Skeletal muscle satellite cell (primary cell): ENCODE results near the gene PRR35.

Experiments
- H3K27me3 ChIP-seq: 2 replicates; pipeline ENCODE4 v1.7.0; 2013; ENCODE audit warnings: low read length; ENCODE audit not compliant: control insufficient read depth, insufficient read depth
- H3K36me3 ChIP-seq: 2 replicates; pipeline ENCODE4 v1.7.0; 2013; ENCODE audit warnings: mild to moderate bottlenecking, control low read depth, low read length; ENCODE audit not compliant: insufficient read depth
- H3K4me1 ChIP-seq: 2 replicates; pipeline ENCODE4 v1.7.0; 2013; ENCODE audit warnings: low read length; ENCODE audit not compliant: control insufficient read depth, insufficient read depth
- H3K4me2 ChIP-seq: 2 replicates; pipeline ENCODE4 v1.7.0; 2013; ENCODE audit warnings: mild to moderate bottlenecking, low read length
- H3K4me3 ChIP-seq: 2 replicates; pipeline ENCODE4 v1.7.0; 2013; ENCODE audit warnings: low read length
- H3K9ac ChIP-seq: 2 replicates; pipeline ENCODE4 v1.7.0; 2013; ENCODE audit warnings: mild to moderate bottlenecking, low read depth, low read length, moderate library complexity
- H3K9me3 ChIP-seq: replicated peaks from 2 replicates; pipeline ENCODE4 v1.7.0; 2013; ENCODE audit warnings: mild to moderate bottlenecking, control low read depth, low read length

PRR35 gene

DNA sequence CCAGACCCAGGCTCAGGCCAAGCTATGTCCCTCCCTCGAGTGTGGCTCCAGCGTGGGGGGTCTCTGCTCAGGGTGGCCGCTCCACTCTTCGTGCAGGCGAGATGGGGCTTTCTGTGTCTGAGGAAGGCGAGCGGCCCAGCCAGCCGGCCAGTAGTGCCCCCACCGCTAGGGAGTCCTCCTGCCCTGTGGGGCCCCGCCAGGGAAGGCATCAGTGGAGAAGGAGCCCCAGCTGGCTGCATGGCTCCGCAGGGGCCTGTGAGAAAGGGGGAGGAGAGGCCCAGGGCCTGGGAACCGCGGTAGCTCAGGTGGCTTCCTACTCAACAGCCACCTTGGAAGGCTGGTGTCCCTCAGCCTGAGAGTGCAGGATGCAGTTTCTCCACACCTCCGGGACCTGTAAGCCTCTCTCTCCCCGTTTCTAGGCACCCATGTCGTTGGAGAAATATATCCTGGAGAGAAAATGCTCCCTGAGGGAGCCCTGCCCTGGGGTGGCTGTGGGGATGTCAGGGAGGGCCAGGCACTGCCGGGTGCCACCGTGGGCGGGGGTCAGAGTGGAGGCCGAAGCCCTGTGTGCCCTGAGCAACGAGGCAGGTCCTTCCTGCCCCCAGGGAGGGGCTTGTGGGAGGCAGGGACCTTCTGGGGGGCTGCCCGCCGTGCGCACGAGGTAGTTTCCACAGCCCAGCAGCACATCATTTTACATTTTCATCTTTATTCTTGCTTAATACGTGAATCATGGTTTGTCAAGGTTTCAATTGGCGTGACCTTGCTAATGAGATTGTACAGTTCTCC is 12.9 kb downstream of the PRR35 start:
- no peak overlapping the region for H3K9ac ChIP-seq
- H3K4me2 ChIP-seq, result no peak overlapping the region
- H3K4me1 ChIP-seq, result peaks cover 20% of the 10 kb centered on the region
- H3K27me3 ChIP-seq, result no peaks in the 10 kb centered on the region
- no peaks in the 10 kb centered on the region for H3K9me3 ChIP-seq
- H3K36me3 ChIP-seq, result peaks cover 20% of the 10 kb centered on the region
- no peak overlapping the region for H3K4me3 ChIP-seq

DNA sequence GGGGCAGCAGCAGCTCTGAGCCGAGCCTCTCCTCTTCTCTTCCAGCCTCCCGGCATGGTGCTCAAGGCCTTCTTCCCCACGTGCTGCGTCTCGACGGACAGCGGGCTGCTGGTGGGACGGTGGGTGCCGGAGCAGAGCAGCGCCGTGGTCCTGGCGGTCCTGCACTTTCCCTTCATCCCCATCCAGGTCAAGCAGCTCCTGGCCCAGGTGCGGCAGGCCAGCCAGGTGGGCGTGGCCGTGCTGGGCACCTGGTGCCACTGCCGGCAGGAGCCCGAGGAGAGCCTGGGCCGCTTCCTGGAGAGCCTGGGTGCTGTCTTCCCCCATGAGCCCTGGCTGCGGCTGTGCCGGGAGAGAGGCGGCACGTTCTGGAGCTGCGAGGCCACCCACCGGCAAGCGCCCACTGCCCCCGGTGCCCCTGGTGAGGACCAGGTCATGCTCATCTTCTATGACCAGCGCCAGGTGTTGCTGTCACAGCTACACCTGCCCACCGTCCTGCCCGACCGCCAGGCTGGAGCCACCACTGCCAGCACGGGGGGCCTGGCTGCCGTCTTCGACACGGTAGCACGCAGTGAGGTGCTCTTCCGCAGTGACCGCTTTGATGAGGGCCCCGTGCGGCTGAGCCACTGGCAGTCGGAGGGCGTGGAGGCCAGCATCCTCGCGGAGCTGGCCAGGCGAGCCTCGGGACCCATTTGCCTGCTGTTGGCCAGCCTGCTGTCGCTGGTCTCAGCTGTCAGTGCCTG is 14.0 kb downstream of the PRR35 start:
- Histone ChIP-seq H3K9ac (no peak overlapping the region), H3K4me2 (no peak overlapping the region), H3K4me1 (peaks cover 15% of the 10 kb centered on the region)

DNA sequence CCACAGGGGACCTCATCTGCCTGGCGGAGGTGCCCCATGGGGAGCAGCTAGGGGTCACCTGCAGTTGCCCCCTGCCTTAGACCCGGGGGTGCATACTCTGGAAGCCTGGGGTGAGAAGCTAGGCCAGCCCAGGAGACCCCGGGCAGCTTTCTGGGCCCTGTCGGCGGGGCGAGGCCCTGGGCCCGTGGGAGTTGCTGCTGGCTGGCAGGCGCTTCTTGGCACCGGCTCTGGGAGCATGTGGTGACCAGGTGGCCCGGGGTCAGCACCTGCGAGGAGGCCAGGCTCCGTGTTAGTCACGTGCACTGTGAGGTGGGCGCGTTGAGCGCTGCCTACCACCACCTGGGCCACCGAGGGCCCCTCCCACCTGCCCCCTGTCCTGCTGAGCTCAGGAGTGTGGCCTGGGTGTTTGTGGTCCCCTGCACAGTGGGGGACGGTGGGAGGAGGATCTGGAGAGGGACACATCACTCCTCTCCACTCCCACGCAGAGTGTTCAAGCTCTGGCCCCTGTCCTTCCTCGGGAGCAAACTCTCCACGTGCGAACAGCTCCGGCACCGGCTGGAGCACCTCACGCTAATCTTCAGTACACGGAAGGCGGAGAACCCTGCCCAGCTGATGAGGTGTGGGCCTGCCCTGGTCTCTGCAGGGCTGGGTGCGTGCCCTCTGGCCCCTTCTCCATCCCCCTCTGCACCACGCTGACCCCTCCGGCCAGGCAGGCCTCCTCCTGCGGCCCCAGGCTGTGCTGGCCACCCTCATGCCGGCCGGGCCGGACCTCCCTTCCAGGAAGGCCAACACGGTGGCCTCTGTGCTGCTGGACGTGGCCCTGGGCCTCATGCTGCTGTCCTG is 15.4 kb downstream of the PRR35 start:
- Histone ChIP-seq H3K9ac (no peak overlapping the region), H3K27me3 (no peaks in the 10 kb centered on the region), H3K36me3 (peaks cover 23% of the 10 kb centered on the region), H3K4me3 (no peak overlapping the region), H3K4me1 (peaks cover 11% of the 10 kb centered on the region), H3K9me3 (no peaks in the 10 kb centered on the region), H3K4me2 (no peak overlapping the region)

More for the DNA sequence above, 14.0 kb downstream of the PRR35 start:
- Histone ChIP-seq H3K36me3 (peaks cover 20% of the 10 kb centered on the region), H3K9me3 (no peaks in the 10 kb centered on the region), H3K4me3 (no peak overlapping the region), H3K27me3 (no peaks in the 10 kb centered on the region)

DNA sequence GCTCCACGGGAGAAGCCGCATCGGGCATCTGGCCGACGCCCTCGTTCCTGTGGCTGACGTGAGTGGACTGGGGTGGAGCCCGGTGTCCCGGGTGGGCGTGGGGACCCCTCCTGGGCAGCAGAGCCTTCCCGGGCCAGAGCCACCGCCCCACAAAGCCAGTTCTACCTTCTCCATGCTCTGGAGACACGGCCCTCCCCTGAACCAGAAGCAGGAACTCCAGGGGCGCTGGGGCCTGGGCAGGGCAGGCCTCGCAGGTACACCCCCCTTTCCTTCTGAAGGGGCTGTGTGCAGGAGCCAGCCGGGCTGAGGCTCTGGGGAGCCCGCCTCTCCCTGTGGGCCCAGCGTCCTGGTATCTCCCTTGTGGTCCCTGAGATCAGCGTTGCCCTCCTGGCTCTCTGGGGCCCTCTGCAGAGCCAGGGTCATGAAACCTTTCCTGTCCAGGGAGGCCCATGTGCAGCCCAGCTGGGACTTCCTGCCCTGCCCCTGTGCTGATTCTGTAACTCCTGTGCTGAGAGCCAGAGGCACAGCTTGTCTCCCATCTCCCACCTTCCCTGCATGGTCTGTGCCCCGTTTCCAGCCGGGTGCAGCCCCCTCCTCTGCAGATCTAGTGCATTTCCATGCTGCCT is 16.1 kb downstream of the PRR35 start:
- Histone ChIP-seq H3K27me3 (no peaks in the 10 kb centered on the region), H3K4me3 (no peak overlapping the region), H3K4me1 (peaks cover 4% of the 10 kb centered on the region), H3K4me2 (no peak overlapping the region), H3K9me3 (no peaks in the 10 kb centered on the region), H3K36me3 (peaks cover 23% of the 10 kb centered on the region), H3K9ac (no peak overlapping the region)

DNA sequence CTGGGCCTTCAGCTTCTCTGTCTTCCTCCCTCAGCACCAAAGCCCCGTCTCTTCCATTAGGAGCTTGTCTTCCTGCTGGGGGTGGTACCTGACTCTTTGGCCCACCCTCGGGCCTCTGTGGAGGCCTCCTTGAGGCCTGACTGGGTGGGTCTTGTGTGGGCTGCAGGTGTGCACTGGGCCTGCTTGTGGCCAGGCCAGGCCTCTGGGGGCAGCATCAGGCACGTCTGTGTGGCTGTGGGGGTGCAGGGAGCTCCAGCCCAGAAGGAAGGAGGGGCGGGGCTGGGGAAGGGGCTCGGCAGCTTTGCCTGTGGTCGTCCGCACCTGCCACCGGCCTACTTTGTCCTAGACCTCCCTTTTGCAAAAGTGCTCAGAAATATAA is 16.6 kb downstream of the PRR35 start:
- H3K27me3 ChIP-seq, result no peaks in the 10 kb centered on the region
- peaks cover 23% of the 10 kb centered on the region for H3K36me3 ChIP-seq
- H3K9me3 ChIP-seq, result no peaks in the 10 kb centered on the region
- H3K4me1 ChIP-seq, result no peaks in the 10 kb centered on the region
- no peak overlapping the region for H3K4me2 ChIP-seq
- H3K9ac ChIP-seq, result no peak overlapping the region
- no peak overlapping the region for H3K4me3 ChIP-seq

DNA sequence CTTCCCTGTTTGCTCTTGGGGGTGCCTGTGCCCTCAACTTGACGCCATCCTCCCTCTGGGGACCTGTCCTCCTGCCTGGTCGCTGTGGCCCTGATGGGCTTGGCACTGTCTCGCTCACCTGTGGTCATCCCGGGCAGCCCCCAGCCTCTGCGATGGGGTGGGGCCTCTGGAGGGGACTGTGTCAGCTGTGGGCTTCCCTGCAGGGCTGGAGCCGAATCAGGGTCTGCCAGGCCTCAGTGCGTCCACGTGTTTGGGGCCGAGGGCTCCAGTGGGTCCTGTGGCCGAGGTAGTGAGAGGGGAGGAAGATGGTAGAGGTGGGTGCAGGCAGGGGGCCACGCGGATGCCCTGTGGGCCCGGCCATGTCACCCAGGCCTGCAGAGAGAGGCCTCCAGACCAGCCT is 17.6 kb downstream of the PRR35 start:
- no peak overlapping the region for H3K4me2 ChIP-seq
- no peaks in the 10 kb centered on the region for H3K9me3 ChIP-seq
- H3K36me3 ChIP-seq, result peaks cover 19% of the 10 kb centered on the region
- no peak overlapping the region for H3K9ac ChIP-seq
- H3K4me3 ChIP-seq, result no peak overlapping the region
- H3K4me1 ChIP-seq, result no peaks in the 10 kb centered on the region
- no peaks in the 10 kb centered on the region for H3K27me3 ChIP-seq

DNA sequence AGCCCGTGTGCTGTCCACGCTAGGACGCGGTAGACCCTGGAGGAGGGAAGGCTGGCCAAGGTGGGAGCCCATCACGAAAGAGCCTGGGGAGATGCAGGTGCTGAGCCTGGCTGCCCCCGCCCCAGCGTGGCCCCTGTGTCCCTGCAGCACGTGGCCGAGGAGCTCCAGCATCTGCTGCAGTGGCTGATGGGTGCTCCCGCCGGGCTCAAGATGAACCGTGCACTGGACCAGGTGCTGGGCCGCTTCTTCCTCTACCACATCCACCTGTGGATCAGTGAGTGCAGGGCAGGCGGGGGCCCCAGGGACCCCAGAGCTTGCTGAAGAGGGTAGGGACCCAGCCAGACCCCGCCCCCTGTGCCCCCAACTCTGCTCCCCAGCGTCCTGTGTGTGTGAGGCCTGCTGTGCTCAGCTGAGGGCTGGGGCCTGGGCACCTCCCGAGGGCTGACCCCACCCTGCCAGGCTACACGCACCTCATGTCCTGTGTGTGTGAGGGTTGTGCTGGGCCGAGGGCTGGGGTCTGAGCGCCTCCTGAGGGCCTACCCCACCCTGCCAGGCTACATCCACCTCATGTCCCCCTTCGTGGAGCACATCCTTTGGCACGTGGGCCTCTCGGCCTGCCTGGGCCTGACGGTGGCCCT is 18.2 kb downstream of the PRR35 start:
- no peak overlapping the region for H3K9ac ChIP-seq
- no peaks in the 10 kb centered on the region for H3K27me3 ChIP-seq
- no peaks in the 10 kb centered on the region for H3K4me1 ChIP-seq
- no peaks in the 10 kb centered on the region for H3K9me3 ChIP-seq
- H3K4me2 ChIP-seq, result no peak overlapping the region
- no peak overlapping the region for H3K4me3 ChIP-seq
- H3K36me3 ChIP-seq, result peaks cover 24% of the 10 kb centered on the region

DNA sequence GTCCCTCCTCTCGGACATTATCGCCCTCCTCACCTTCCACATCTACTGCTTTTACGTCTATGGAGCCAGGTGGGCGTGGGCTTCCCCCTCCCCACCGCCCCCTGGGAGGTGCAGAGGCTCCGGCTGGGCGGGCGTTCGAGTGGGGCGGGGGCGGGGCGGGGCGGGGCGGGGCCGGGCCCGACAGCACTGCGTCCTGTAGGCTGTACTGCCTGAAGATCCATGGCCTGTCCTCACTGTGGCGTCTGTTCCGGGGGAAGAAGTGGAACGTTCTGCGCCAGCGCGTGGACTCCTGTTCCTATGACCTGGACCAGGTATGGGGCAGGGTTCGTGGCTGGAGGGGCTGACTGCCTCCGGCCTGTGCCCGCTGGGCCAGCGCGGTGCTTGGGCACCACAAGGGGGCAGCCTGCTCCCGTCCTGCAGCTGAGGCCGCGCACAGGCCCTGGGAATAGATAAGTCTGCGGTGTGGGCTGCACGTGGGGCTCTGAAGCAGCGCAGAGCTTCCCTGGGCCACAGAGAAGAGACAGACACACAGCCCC is 18.7 kb downstream of the PRR35 start:
- Histone ChIP-seq H3K4me2 (peak overlapping the region; percentile 68), H3K4me3 (no peak overlapping the region), H3K36me3 (peaks cover 24% of the 10 kb centered on the region), H3K9me3 (no peaks in the 10 kb centered on the region), H3K27me3 (no peaks in the 10 kb centered on the region), H3K4me1 (no peaks in the 10 kb centered on the region), H3K9ac (no peak overlapping the region)

DNA sequence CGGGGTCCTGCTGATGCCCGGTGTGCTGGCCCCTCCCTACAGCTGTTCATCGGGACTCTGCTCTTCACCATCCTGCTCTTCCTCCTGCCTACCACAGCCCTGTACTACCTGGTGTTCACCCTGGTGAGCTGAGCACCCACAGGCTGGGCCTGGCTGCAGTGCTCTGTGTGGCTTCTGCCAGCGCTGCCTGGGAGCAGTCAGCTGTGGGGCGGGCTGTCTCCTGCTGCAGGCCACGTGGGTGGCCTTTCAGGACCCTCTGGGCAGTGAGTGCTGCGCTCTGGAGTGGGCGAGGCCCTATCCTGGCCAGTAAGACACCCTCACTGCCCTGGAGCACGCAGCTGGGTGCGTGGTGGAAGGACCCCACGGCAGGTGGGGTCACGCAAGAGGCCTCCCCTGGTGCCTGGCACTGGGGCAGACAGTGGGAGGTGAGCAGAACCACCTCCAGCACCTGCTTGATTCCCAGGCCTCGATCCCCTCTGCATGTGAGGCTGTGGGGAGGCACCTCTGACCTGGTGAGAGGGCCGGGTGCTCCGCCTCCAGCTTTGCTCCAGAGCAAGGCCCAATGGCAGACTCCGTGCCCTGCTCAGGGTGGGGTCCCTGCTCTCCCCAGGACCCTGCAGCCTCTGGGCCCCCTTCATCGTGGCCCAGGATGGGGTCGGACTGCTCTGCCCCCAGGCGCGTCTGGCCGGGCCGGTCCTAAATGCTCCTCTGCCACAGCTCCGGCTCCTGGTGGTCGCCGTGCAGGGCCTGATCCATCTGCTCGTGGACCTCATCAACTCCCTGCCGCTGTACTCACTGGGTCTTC is 20.1 kb downstream of the PRR35 start:
- Histone ChIP-seq H3K4me2 (no peak overlapping the region), H3K9me3 (no peaks in the 10 kb centered on the region), H3K27me3 (no peaks in the 10 kb centered on the region), H3K36me3 (peaks cover 11% of the 10 kb centered on the region), H3K4me3 (no peak overlapping the region), H3K9ac (no peak overlapping the region), H3K4me1 (peaks cover 2% of the 10 kb centered on the region)

DNA sequence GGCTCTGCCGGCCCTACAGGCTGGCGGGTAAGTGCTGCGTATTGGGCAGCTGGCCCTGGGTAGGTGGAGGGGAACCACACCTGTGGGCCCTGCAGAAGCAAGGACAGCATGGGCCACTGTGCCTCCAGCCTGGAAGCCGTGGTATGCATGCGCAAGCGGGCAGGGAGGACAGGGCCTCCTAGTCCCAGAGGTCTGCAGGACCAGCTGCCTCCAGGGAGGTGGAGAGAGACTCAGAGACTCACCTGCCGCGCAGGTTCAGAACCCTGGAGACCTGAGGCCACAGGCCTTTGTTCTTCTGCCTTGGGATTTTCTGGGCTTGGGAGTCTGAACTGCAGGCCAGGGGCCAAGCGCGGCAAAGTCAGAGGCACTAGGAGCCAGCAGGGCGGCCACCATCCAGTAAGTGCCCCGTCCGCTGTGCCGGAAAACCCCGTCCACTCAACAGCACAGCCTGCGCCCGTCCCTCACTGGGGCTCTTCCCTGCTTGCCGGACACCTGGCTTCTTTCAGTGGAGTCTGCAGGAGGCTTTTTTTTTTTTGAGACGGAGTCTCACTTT is 20.8 kb downstream of the PRR35 start:
- H3K4me1 ChIP-seq, result peaks cover 8% of the 10 kb centered on the region
- H3K9ac ChIP-seq, result no peak overlapping the region
- H3K27me3 ChIP-seq, result no peaks in the 10 kb centered on the region
- peaks cover 8% of the 10 kb centered on the region for H3K36me3 ChIP-seq
- H3K9me3 ChIP-seq, result no peaks in the 10 kb centered on the region
- no peak overlapping the region for H3K4me3 ChIP-seq
- H3K4me2 ChIP-seq, result no peak overlapping the region
